ENCODE data around the gene SH3BP5L.
"Not testable (repeated sequence)": the region's sequence is repeated elsewhere in the genome, so short reads cannot be mapped to it uniquely, and the experiment has no call there.

SH3BP5L gene

GRCh38 chr1:248807067-248807737 is 18.5 kb downstream of the SH3BP5L start:
- peak; percentile 75 for DNase-seq

- DNase-seq, result no peak
Measured at GRCh38 chr1:248805876-248806275, 19.8 kb downstream of the SH3BP5L start.

- no peak for DNase-seq
Measured at GRCh38 chr1:248804771-248805681, 20.7 kb downstream of the SH3BP5L start.

GRCh38 chr1:248803501-248803900 is 22.2 kb downstream of the SH3BP5L start:
- DNase-seq, result not testable (repeated sequence)

GRCh38 chr1:248802454-248802853 is 23.3 kb downstream of the SH3BP5L start:
- DNase-seq, result no peak

- DNase-seq, result no peak
Measured at GRCh38 chr1:248800459-248800858, 25.3 kb downstream of the SH3BP5L start.

- DNase-seq, result no peak
Measured at GRCh38 chr1:248798791-248799190, 26.9 kb downstream of the SH3BP5L start.

GRCh38 chr1:248794663-248795062 is 31.1 kb downstream of the SH3BP5L start:
- DNase-seq, result not testable (repeated sequence)

- no peak for DNase-seq
Measured at GRCh38 chr1:248793592-248793991, 32.1 kb downstream of the SH3BP5L start.

- no peak for DNase-seq
Measured at GRCh38 chr1:248792342-248792741, 33.4 kb downstream of the SH3BP5L start.

GRCh38 chr1:248791010-248791409 is 34.7 kb downstream of the SH3BP5L start:
- no peak for DNase-seq

- no peak for DNase-seq
Measured at GRCh38 chr1:248790456-248790855, 35.3 kb downstream of the SH3BP5L start.

- DNase-seq, result not testable (repeated sequence)
Measured at GRCh38 chr1:248789337-248789736, 36.4 kb downstream of the SH3BP5L start.

GRCh38 chr1:248788327-248788726 is 37.4 kb downstream of the SH3BP5L start:
- no peak for DNase-seq

GRCh38 chr1:248787430-248787829 is 38.3 kb downstream of the SH3BP5L start:
- DNase-seq, result no peak

GRCh38 chr1:248786156-248786555 is 39.6 kb downstream of the SH3BP5L start:
- DNase-seq, result no peak

GRCh38 chr1:248783367-248783766 is 42.3 kb downstream of the SH3BP5L start:
- no peak for DNase-seq

- peak; percentile 53 for DNase-seq
Measured at GRCh38 chr1:248782416-248783141, 43.1 kb downstream of the SH3BP5L start.

GRCh38 chr1:248779350-248779749 is 46.4 kb downstream of the SH3BP5L start:
- DNase-seq, result no peak

- DNase-seq, result no peak
Measured at GRCh38 chr1:248778906-248779305, 46.8 kb downstream of the SH3BP5L start.

GRCh38 chr1:248776991-248777390 is 48.7 kb downstream of the SH3BP5L start:
- no peak for DNase-seq

- DNase-seq, result no peak
Measured at GRCh38 chr1:248775441-248775840, 50.3 kb downstream of the SH3BP5L start.

Data from NCI-H82 (cell line).